IMR-90 (cell line): ENCODE measurements around the gene TMEM141.
"Not testable (repeated sequence)": the region's sequence is repeated elsewhere in the genome, so short reads cannot be mapped to it uniquely, and the experiment has no call there.

Source experiments
- BHLHE40 ChIP-seq: fragments of 150-350 bp; IDR thresholded peaks from 2 replicates; pipeline ENCODE4 v1.6.1; 2016; ENCODE audit warnings: mild to moderate bottlenecking, low read depth, low read length
- CEBPB ChIP-seq: IDR thresholded peaks from 2 replicates; pipeline ENCODE4 v1.6.1; 2012; ENCODE audit warnings: low read depth, low read length, improper control_type of control experiment
- CTCF ChIP-seq: conservative IDR thresholded peaks from 2 replicates; pipeline ENCODE4 v1.5.1; 2012; ENCODE audit warnings: mild to moderate bottlenecking, low read depth, low read length, improper control_type of control experiment
- RCOR1 ChIP-seq: IDR thresholded peaks from 2 replicates; pipeline ENCODE4 v1.6.1; 2012; ENCODE audit warnings: mild to moderate bottlenecking, low read length, improper control_type of control experiment; ENCODE audit not compliant: insufficient replicate concordance
- RFX5 ChIP-seq: IDR thresholded peaks from 2 replicates; pipeline ENCODE4 v1.8.0; 2012; ENCODE audit warnings: low read depth, mild to moderate bottlenecking, low read length, moderate library complexity

GRCh38 chr9:136841646-136842379 lies 50.7 kb downstream of the TMEM141 start:
- not testable (repeated sequence) for TF ChIP-seq CEBPB, CTCF, RFX5, RCOR1, BHLHE40
